GM18526 (cell line): Measurements from ENCODE around the gene LRRC8C.

Experiments used
- POLR2A ChIP-seq: IDR thresholded peaks from 3 replicates; pipeline ENCODE4 v1.6.1; 2011; ENCODE audit not compliant: insufficient read length; ENCODE audit errors: extremely low read depth

LRRC8C gene

GRCh38 chr1:89672489-89673183 is 39.7 kb downstream of the LRRC8C start:
- TF ChIP-seq POLR2A: no peak

GRCh38 chr1:89673251-89673650 is 40.3 kb downstream of the LRRC8C start:
- no peak for TF ChIP-seq POLR2A

- no peak for TF ChIP-seq POLR2A
Measured at GRCh38 chr1:89675677-89676076, 42.8 kb downstream of the LRRC8C start.

- no peak for TF ChIP-seq POLR2A
Measured at GRCh38 chr1:89681045-89681729, 48.3 kb downstream of the LRRC8C start.

- no peak for TF ChIP-seq POLR2A
Measured at GRCh38 chr1:89682611-89683010, 49.7 kb downstream of the LRRC8C start.

- TF ChIP-seq POLR2A: no peak
Measured at GRCh38 chr1:89685461-89685860, 52.5 kb downstream of the LRRC8C start.

- no peak for TF ChIP-seq POLR2A
Measured at GRCh38 chr1:89686520-89686919, 53.6 kb downstream of the LRRC8C start.

GRCh38 chr1:89687254-89687653 is 54.3 kb downstream of the LRRC8C start:
- TF ChIP-seq POLR2A: no peak

- no peak for TF ChIP-seq POLR2A
Measured at GRCh38 chr1:89688607-89689006, 55.7 kb downstream of the LRRC8C start.

GRCh38 chr1:89689234-89689633 is 56.3 kb downstream of the LRRC8C start:
- TF ChIP-seq POLR2A: no peak

GRCh38 chr1:89690595-89690994 is 57.7 kb downstream of the LRRC8C start:
- TF ChIP-seq POLR2A: no peak

GRCh38 chr1:89692601-89693521 is 59.9 kb downstream of the LRRC8C start:
- TF ChIP-seq POLR2A: no peak

- no peak for TF ChIP-seq POLR2A
Measured at GRCh38 chr1:89695847-89696246, 62.9 kb downstream of the LRRC8C start.

GRCh38 chr1:89697383-89697782 is 64.5 kb downstream of the LRRC8C start:
- TF ChIP-seq POLR2A: no peak

GRCh38 chr1:89698020-89698560 is 65.2 kb downstream of the LRRC8C start:
- no peak for TF ChIP-seq POLR2A
